NCI-H1417 (cell line): ENCODE data around the gene NF1.
A peak's percentile ranks its signal among the peaks of the same experiment; 100 is the strongest.
"Not testable (repeated sequence)": the region's sequence is repeated elsewhere in the genome, so short reads cannot be mapped to it uniquely, and the experiment has no call there.

Experiments
- DNase-seq, 3 experiments: peaks; one replicate each; lab custom pipeline; 2025; lab: John Stamatoyannopoulos, UW

Gene NF1

GRCh38 chr17:31295489-31295871 is 200.7 kb downstream of the NF1 start:
- DNase-seq: no peak

GRCh38 chr17:31296142-31296541 is 201.4 kb downstream of the NF1 start:
- DNase-seq: no peak

- no peak for DNase-seq
These were observed 202.3 kb downstream of the NF1 start, which contains the start of gene OMG for GRCh38 chr17:31297090-31297489. Gene OMG, minus strand, starts transcription at chr17:31297239. Its CDS starts 908 bp downstream, at chr17:31296331.

GRCh38 chr17:31299624-31300023 is 204.8 kb downstream of the NF1 start:
- DNase-seq: peak in 1 of 3 experiments; percentile 38

- DNase-seq: no peak
These were observed 212.9 kb downstream of the NF1 start for GRCh38 chr17:31307640-31308039.

- DNase-seq: no peak
These were observed 213.9 kb downstream of the NF1 start for GRCh38 chr17:31308372-31309334.

GRCh38 chr17:31309556-31309955 is 214.8 kb downstream of the NF1 start:
- no peak for DNase-seq

- DNase-seq: no peak
These were observed 215.5 kb downstream of the NF1 start for GRCh38 chr17:31310260-31310659.

GRCh38 chr17:31310886-31311285 is 216.1 kb downstream of the NF1 start:
- DNase-seq: no peak

GRCh38 chr17:31311526-31311925 is 216.7 kb downstream of the NF1 start:
- DNase-seq: no peak

- DNase-seq: not testable (repeated sequence)
These were observed 217.4 kb downstream of the NF1 start for GRCh38 chr17:31312223-31312622.

- no peak for DNase-seq
These were observed 219.4 kb downstream of the NF1 start, which contains the start of gene EVI2B for GRCh38 chr17:31313982-31314781. Gene EVI2B, minus strand, starts transcription at chr17:31314054. Its CDS starts 8,445 bp downstream, at chr17:31305609.

GRCh38 chr17:31314782-31315100 is 220.0 kb downstream of the NF1 start:
- DNase-seq: peak in 1 of 3 experiments; percentile 39

GRCh38 chr17:31318298-31318801 is 223.6 kb downstream of the NF1 start:
- no peak for DNase-seq

GRCh38 chr17:31318851-31319661 is 224.3 kb downstream of the NF1 start:
- no peak for DNase-seq

- DNase-seq: no peak
These were observed 225.5 kb downstream of the NF1 start for GRCh38 chr17:31320241-31320640.

- DNase-seq: peak in 1 of 3 experiments; percentile 4
These were observed 226.0 kb downstream of the NF1 start for GRCh38 chr17:31320791-31321190.

- no peak for DNase-seq
These were observed 226.7 kb downstream of the NF1 start, which contains the start of gene EVI2A for GRCh38 chr17:31321481-31321880. Gene EVI2A, minus strand, starts transcription at chr17:31321622. Its CDS starts 2,609 bp downstream, at chr17:31319013.

- no peak for DNase-seq
These were observed 227.2 kb downstream of the NF1 start for GRCh38 chr17:31321966-31322365.

- no peak for DNase-seq
These were observed 228.8 kb downstream of the NF1 start for GRCh38 chr17:31323551-31323950.

GRCh38 chr17:31327534-31328159 is 232.9 kb downstream of the NF1 start:
- DNase-seq: no peak
